ENCODE results near the gene PLA1A. TPM values are rescaled to one million over a fixed set of nuclear protein-coding genes. Genes with fewer than 3 reads are reported as not detected.
A peak's percentile ranks its signal among the peaks of the same experiment; 100 is the strongest.

PLA1A gene
- total RNA-seq, 1 donor from 2014 or later, result 37.6 TPM

DNA sequence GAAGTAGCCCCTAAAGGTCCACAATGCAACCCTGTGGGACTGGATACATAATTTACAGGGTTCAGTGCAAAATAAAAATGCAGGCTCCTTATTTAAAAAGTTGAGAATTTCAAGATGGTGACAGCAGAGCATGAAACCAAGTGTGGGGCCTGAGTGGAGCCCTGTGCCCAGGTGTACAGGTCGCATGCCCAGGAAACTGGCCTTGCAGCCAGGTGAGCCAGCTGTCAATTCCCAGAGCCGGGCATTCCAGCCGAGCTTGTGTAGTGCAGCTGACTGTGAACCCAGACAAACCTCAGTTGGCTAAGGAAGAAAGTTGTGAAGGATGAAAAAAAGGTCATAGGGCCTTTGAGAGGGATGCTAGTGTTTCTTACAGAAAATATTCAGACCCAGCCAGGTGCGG lies 35.1 kb downstream of the PLA1A start:
- no peak overlapping the region for H3K27ac ChIP-seq

DNA sequence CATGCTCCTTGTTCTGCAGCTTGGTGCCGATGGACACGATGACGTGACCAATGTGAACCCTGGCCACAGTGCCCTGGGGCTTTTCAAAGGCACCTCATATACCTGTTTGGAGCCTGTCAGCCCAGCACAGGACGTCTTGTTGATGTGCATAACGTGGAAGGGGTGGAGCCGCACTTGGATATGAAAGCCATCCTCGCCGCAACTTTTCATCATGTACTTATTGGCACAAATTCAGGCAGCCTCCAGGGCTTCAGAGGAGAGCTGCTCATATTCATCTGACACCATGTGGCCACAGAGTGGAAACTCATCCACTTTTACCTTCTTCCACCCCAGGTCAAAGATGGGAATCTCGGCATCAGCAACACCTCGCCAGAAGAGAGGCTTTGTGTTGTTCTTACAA lies 38.0 kb downstream of the PLA1A start:
- Histone ChIP-seq H3K4me1 (peaks cover 50% of the 10 kb centered on the region), H3K9me3 (no peaks in the 10 kb centered on the region), H3K27me3 (no peaks in the 10 kb centered on the region), H3K36me3 (no peaks in the 10 kb centered on the region), H3K4me3 (no peak overlapping the region), H3K27ac (no peak overlapping the region)
- ATAC-seq, result no peak
- no peak for DNase-seq
- TF ChIP-seq, protein P1, sequence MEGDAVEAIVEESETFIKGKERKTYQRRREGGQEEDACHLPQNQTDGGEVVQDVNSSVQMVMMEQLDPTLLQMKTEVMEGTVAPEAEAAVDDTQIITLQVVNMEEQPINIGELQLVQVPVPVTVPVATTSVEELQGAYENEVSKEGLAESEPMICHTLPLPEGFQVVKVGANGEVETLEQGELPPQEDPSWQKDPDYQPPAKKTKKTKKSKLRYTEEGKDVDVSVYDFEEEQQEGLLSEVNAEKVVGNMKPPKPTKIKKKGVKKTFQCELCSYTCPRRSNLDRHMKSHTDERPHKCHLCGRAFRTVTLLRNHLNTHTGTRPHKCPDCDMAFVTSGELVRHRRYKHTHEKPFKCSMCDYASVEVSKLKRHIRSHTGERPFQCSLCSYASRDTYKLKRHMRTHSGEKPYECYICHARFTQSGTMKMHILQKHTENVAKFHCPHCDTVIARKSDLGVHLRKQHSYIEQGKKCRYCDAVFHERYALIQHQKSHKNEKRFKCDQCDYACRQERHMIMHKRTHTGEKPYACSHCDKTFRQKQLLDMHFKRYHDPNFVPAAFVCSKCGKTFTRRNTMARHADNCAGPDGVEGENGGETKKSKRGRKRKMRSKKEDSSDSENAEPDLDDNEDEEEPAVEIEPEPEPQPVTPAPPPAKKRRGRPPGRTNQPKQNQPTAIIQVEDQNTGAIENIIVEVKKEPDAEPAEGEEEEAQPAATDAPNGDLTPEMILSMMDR (IDR thresholded peaks at IDR 0.05), result no peak
- intact Hi-C loops (cut with DNase I), result no loop called here

More for the DNA sequence above, 35.1 kb downstream of the PLA1A start:
- H3K9me3 ChIP-seq, result no peaks in the 10 kb centered on the region
- no peaks in the 10 kb centered on the region for H3K36me3 ChIP-seq
- no peaks in the 10 kb centered on the region for H3K27me3 ChIP-seq
- no peak for DNase-seq
- peaks cover 58% of the 10 kb centered on the region for H3K4me1 ChIP-seq
- TF ChIP-seq, protein P1 (IDR thresholded peaks at IDR 0.05), result no peak
- no peak overlapping the region for H3K4me3 ChIP-seq
- no peak for ATAC-seq
- intact Hi-C loops (cut with DNase I), result no loop called here

DNA sequence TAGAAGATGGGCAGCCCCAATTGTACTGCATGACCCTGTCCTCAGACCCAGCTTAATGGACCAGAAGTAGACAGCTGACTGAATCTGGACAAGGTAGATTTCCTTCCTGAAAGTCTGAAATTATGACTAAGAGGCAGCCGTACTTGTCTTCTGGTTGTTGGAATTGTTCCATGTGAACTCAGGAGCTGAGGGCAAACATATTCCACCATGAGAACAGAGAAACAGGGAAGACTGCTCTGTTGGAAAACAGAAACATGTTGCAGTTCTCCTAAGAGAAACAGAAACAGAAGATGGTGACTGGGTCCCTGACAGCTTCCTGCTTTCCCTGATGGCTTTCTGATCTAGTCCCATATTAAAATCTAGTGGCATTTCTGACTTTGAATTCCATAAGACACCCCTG lies 38.6 kb downstream of the PLA1A start:
- no peaks in the 10 kb centered on the region for H3K9me3 ChIP-seq
- peak overlapping the region; percentile 86 for H3K27ac ChIP-seq
- H3K36me3 ChIP-seq, result no peaks in the 10 kb centered on the region
- peaks cover 44% of the 10 kb centered on the region for H3K4me1 ChIP-seq
- no peak for ATAC-seq
- no peak overlapping the region for H3K4me3 ChIP-seq
- no peaks in the 10 kb centered on the region for H3K27me3 ChIP-seq
- no peak for DNase-seq
- TF ChIP-seq, protein P1 (IDR thresholded peaks at IDR 0.05), result no peak
- intact Hi-C loops (cut with DNase I), result no loop called here

DNA sequence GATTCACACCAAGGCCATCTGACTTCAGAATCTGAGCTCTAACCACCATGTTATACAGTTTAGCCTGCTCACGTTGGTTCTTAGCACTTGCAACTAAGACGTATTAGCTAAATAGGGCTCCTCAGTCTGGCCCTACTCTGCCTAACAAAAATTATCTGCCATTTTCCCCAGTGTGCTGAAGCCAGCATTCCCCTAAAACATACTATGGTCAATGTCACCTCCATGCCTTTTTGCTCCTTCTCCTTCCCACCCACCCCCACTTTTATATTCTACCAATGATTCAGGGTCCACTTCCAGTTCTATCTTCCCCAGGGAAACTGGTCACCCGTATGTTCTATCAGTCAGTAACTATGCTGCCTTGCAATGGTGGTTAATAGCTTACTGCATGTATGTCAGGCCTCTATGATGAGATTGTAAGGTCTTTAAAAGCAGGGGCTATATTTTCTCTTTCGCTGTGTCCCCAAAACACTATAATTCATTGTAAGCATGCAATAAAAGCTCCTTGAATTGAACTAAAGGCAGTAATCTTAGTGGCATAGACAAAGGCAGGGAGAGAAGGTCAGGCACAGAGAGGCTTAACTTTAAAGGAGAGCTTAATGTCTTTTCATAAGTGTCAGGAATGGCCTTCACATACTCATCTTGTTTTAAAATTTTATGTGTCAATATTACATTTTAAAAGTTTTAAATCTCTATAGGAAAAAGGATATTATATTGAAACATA lies 39.4 kb downstream of the PLA1A start:
- TF ChIP-seq, protein P1 (IDR thresholded peaks at IDR 0.05), result no peak
- no peak overlapping the region for H3K4me3 ChIP-seq
- peaks cover 38% of the 10 kb centered on the region for H3K4me1 ChIP-seq
- intact Hi-C loops (cut with DNase I), result no loop called here
- no peaks in the 10 kb centered on the region for H3K9me3 ChIP-seq
- no peak for ATAC-seq
- H3K27ac ChIP-seq, result peak overlapping the region; percentile 86
- no peaks in the 10 kb centered on the region for H3K27me3 ChIP-seq
- no peak for DNase-seq
- H3K36me3 ChIP-seq, result no peaks in the 10 kb centered on the region

DNA sequence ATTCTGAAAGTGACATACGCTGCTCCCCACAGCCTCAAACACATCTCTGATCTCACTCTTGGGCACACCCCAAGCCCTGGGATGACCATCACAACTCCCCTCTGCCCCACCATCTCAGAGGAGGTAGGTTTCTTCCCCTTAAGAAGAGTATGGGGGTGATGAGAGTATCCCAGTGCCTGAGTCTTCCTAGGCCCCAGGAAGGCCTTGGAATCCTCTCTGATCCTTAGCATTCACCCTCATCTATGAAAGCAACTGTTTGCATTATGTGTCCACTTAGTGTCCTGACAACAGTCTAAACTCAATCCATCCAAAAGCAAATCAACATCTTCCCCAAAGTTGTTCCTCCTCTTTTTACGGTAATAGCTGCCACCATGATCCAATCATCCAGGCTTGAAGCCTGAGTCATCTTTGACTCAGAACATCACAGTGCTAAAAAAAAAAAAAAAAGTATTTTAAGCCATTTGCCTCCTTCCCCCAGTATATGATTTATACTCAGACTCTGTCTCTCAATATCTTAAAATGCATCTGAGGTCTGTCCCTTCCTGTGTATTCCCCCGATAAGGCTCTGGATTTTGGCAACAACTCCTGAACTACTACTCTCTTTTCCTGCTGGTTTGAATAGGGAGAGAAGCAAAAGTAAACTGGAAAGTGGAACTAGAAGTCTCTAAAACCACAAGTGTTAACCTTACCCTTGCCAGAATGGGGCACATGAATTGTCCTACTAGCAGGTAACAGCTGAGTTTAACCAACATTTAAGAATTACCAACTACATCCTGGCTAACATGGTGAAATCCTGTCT lies 40.2 kb downstream of the PLA1A start:
- DNase-seq (no peak), ATAC-seq (peak; percentile 54)
- TF ChIP-seq, protein P1 (IDR thresholded peaks at IDR 0.05), result no peak
- Histone ChIP-seq H3K36me3 (no peaks in the 10 kb centered on the region), H3K4me3 (no peak overlapping the region), H3K4me1 (peaks cover 37% of the 10 kb centered on the region), H3K27ac (peak overlapping the region; percentile 86), H3K27me3 (no peaks in the 10 kb centered on the region), H3K9me3 (no peaks in the 10 kb centered on the region)
- intact Hi-C loops (cut with DNase I), result no loop called here

All from upper lobe of right lung (tissue), 1 donor.